ENCODE measurements around the gene PRCC.

Gene PRCC

DNA sequence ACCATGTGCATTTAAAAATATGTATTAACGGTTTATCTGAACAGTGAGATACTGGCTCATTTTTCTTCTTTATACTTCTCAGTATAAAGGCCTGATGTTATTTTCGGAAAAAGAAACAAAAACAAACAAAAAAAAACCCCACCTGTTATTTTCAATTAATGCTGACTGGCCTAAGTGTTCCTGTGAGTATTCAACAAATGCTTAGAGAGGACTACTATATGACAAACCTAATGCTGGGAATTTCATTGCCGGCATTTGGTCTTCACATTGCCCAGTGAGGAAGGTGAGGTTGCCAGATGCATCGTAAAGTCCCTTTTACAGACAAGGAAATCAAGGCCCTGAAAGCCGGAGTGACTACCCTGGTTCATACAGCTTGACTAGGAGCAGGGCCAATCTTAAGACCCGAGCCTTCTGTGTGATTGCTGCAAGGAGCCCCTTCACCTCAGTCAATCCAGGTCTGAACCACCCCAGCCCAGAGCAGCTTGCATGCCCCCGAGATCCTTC is 27.0 kb upstream of the PRCC start:
- H4K8ac ChIP-seq (ENCODE audit: low read depth, low read length), result no peak overlapping the region
- peak overlapping the region; percentile 59 for H3K4me2 ChIP-seq (ENCODE audit: insufficient read depth, low read length, poor library complexity, severe bottlenecking)
- H3K18ac ChIP-seq (ENCODE audit: low read length), result no peak overlapping the region
- H3K23ac ChIP-seq (ENCODE audit: low read depth, low read length, poor library complexity), result peak overlapping the region; percentile 70
- peak overlapping the region; percentile 83 to 91 for H3K4me3 ChIP-seq (ENCODE audit: low read length in 2 of 2)
- no peak overlapping the region for H2BK120ac ChIP-seq (ENCODE audit: low read depth, low read length)
- H3K79me1 ChIP-seq (ENCODE audit: low read depth, low read length), result peaks cover 5% of the 10 kb centered on the region
- H4K91ac ChIP-seq (ENCODE audit: low read depth, low read length, poor library complexity), result no peak overlapping the region
- H2BK5ac ChIP-seq (ENCODE audit: low read length), result no peak overlapping the region
- no CpG with 5 or more reads among the region's 7 CpGs for WGBS, 2 donors (ENCODE audit: extremely low coverage in 2 of 2, insufficient read length in 2 of 2, insufficient replicate concordance in 1 of 2)
- no peak overlapping the region for H2BK12ac ChIP-seq (ENCODE audit: low read length)
- peaks cover 6 to 13% of the 10 kb centered on the region in 2 donors for H3K4me1 ChIP-seq (ENCODE audit: control insufficient read depth in 2 of 2, insufficient read depth in 1 of 2, low read depth in 1 of 2, low read length in 2 of 2)
- no peaks in the 10 kb centered on the region for H3K27me3 ChIP-seq (ENCODE audit: control insufficient read depth in 3 of 3, insufficient read depth in 3 of 3, low read depth in 1 of 3, low read length in 3 of 3)
- DNase-seq (ENCODE audit: low spot score), result no peak
- H3K9ac ChIP-seq (ENCODE audit: low read depth, low read length, poor library complexity), result peak overlapping the region; percentile 83
- peaks cover 36 to 75% of the 10 kb centered on the region in 2 donors for H3K36me3 ChIP-seq (replicated peaks in 1 of 2; ENCODE audit: control insufficient read depth in 2 of 2, insufficient read depth in 2 of 2, low read length in 2 of 2)
- H2BK15ac ChIP-seq (ENCODE audit: low read length), result no peak overlapping the region
- H2AFZ ChIP-seq (ENCODE audit: low read length), result peak overlapping the region; percentile 88
- no peak overlapping the region for H3K4ac ChIP-seq (ENCODE audit: low read length)
- H3K14ac ChIP-seq (ENCODE audit: low read length), result no peak overlapping the region
- H3K27ac ChIP-seq (replicated peaks; ENCODE audit: low read length), result peak overlapping the region; percentile 50
- H3K9me3 ChIP-seq (replicated peaks in 1 of 2; ENCODE audit: control insufficient read depth in 2 of 2, insufficient read depth in 1 of 2, low read depth in 1 of 2, low read length in 2 of 2), result no peaks in the 10 kb centered on the region
- peak overlapping the region; percentile 2 for H2AK5ac ChIP-seq (ENCODE audit: low read depth, low read length)

DNA sequence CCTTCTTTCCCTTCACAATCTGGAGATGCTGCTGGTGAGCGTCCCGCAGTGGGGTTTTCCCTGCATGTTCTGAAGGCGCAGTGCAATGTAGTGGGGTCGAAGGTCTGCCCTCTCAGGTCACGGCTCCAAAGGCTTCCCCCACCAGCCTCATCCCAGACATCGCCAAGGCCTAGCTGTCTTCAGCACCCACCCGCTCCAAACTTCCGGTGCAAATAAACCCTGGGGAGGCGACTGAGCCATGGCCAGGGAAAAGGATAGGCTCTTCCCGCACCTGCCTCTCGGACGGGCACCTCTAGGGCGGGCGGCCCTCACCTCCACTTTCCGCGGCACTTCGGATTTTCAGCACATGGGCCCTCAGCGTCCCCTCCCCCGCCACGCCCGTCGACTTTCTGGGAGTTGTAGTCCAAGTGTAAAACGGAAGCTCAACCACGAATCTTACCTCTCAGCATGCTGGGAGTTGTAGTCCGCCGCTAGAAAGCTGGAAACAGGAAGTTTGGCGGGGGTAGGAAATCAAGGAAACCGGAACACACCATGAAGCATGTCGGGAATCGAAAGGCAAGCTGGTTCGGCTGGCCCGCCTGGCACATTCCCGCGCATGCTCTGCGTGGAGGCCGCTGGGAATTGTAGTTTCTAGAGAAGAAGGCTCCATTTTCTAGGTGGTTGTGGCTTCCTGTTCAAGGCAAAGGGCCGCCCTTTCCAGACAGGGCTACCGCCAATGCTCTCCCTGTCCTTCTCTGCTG is 26.4 kb upstream of the PRCC start, which contains the start of gene MRPL24:
TSS of gene MRPL24 (minus strand) at position 348 of the 740 bp plus-strand sequence. CDS start 2,384 bp downstream, outside the sequence.
- no peak within 1 kb of the TSS for H2BK12ac ChIP-seq (ENCODE audit: low read length)
- no peak within 1 kb of the TSS for H2BK120ac ChIP-seq (ENCODE audit: low read depth, low read length)
- no peak within 1 kb of the TSS for H3K4ac ChIP-seq (ENCODE audit: low read length)
- no peak within 1 kb of the TSS for H4K91ac ChIP-seq (ENCODE audit: low read depth, low read length, poor library complexity)
- no peak within 1 kb of the TSS for H4K8ac ChIP-seq (ENCODE audit: low read depth, low read length)
- H3K36me3 ChIP-seq (replicated peaks in 1 of 2; ENCODE audit: control insufficient read depth in 2 of 2, insufficient read depth in 2 of 2, low read length in 2 of 2), result peaks cover 36 to 76% of the 10 kb centered on the region in 2 donors
- no CpG with 5 or more reads among the region's 38 CpGs for WGBS, 2 donors (ENCODE audit: extremely low coverage in 2 of 2, insufficient read length in 2 of 2, insufficient replicate concordance in 1 of 2)
- H3K27ac ChIP-seq (replicated peaks; ENCODE audit: low read length), result peak within 1 kb of the TSS; percentile 62
- peak within 1 kb of the TSS; percentile 2 for H2AK5ac ChIP-seq (ENCODE audit: low read depth, low read length)
- peaks cover 11 to 16% of the 10 kb centered on the region in 2 donors for H3K4me1 ChIP-seq (ENCODE audit: control insufficient read depth in 2 of 2, insufficient read depth in 1 of 2, low read depth in 1 of 2, low read length in 2 of 2)
- peak within 1 kb of the TSS; percentile 89 for H3K23ac ChIP-seq (ENCODE audit: low read depth, low read length, poor library complexity)
- no peaks in the 10 kb centered on the region for H3K27me3 ChIP-seq (ENCODE audit: control insufficient read depth in 3 of 3, insufficient read depth in 3 of 3, low read depth in 1 of 3, low read length in 3 of 3)
- no peaks in the 10 kb centered on the region for H3K9me3 ChIP-seq (replicated peaks in 1 of 2; ENCODE audit: control insufficient read depth in 2 of 2, insufficient read depth in 1 of 2, low read depth in 1 of 2, low read length in 2 of 2)
- peak within 1 kb of the TSS; percentile 83 for H3K9ac ChIP-seq (ENCODE audit: low read depth, low read length, poor library complexity)
- H3K18ac ChIP-seq (ENCODE audit: low read length), result peak within 1 kb of the TSS; percentile 53
- H2BK15ac ChIP-seq (ENCODE audit: low read length), result no peak within 1 kb of the TSS
- H2AFZ ChIP-seq (ENCODE audit: low read length), result peak within 1 kb of the TSS; percentile 88
- peak within 1 kb of the TSS; percentile 59 for H3K4me2 ChIP-seq (ENCODE audit: insufficient read depth, low read length, poor library complexity, severe bottlenecking)
- H2BK5ac ChIP-seq (ENCODE audit: low read length), result no peak within 1 kb of the TSS
- peaks cover 7% of the 10 kb centered on the region for H3K79me1 ChIP-seq (ENCODE audit: low read depth, low read length)
- H3K14ac ChIP-seq (ENCODE audit: low read length), result no peak within 1 kb of the TSS
- peak within 1 kb of the TSS; percentile 83 to 91 for H3K4me3 ChIP-seq (ENCODE audit: low read length in 2 of 2)
- DNase-seq (ENCODE audit: low spot score), result peak; percentile 99

DNA sequence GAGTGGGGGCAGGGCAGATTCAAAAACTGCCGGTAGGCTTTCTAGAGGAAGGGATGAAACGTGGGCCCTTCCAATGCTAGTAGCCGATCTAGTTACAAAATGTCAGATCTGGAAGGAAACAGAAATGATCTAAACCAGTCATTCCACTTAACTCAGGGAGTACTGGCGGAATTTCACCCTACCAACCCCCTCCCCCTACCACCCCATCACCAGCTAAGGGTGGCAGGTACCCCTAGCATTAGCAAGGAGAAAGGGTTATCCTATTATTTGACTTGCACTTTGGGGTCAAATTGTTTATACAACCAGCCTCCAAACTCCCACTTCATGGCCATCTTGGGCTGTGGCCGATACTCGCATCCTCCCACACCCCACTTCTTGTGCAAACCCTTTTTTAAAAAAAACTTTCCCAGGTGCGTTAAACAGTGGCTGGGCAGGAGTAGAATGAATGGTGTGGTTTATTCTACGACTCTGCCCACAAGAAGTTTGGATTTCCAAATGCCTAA is 25.8 kb upstream of the PRCC start:
- peaks cover 16 to 22% of the 10 kb centered on the region in 2 donors for H3K4me1 ChIP-seq (ENCODE audit: control insufficient read depth in 2 of 2, insufficient read depth in 1 of 2, low read depth in 1 of 2, low read length in 2 of 2)
- H3K4me2 ChIP-seq (ENCODE audit: insufficient read depth, low read length, poor library complexity, severe bottlenecking), result peak overlapping the region; percentile 51
- H3K14ac ChIP-seq (ENCODE audit: low read length), result no peak overlapping the region
- no peak overlapping the region for H3K23ac ChIP-seq (ENCODE audit: low read depth, low read length, poor library complexity)
- H2BK12ac ChIP-seq (ENCODE audit: low read length), result no peak overlapping the region
- no peak overlapping the region for H2BK5ac ChIP-seq (ENCODE audit: low read length)
- H4K8ac ChIP-seq (ENCODE audit: low read depth, low read length), result no peak overlapping the region
- H3K36me3 ChIP-seq (replicated peaks in 1 of 2; ENCODE audit: control insufficient read depth in 2 of 2, insufficient read depth in 2 of 2, low read length in 2 of 2), result peaks cover 34 to 71% of the 10 kb centered on the region in 2 donors
- H2AFZ ChIP-seq (ENCODE audit: low read length), result peak overlapping the region; percentile 71
- H2BK120ac ChIP-seq (ENCODE audit: low read depth, low read length), result no peak overlapping the region
- peaks cover 7% of the 10 kb centered on the region for H3K79me1 ChIP-seq (ENCODE audit: low read depth, low read length)
- H3K4me3 ChIP-seq (ENCODE audit: low read length in 2 of 2), result peak overlapping the region in 1 of 2 donors; percentile 19
- H2AK5ac ChIP-seq (ENCODE audit: low read depth, low read length), result no peak overlapping the region
- H3K27me3 ChIP-seq (ENCODE audit: control insufficient read depth in 3 of 3, insufficient read depth in 3 of 3, low read depth in 1 of 3, low read length in 3 of 3), result no peaks in the 10 kb centered on the region
- H3K27ac ChIP-seq (replicated peaks; ENCODE audit: low read length), result peak overlapping the region; percentile 62
- no CpG with 5 or more reads among the region's 8 CpGs for WGBS, 2 donors (ENCODE audit: extremely low coverage in 2 of 2, insufficient read length in 2 of 2, insufficient replicate concordance in 1 of 2)
- no peak overlapping the region for H3K9ac ChIP-seq (ENCODE audit: low read depth, low read length, poor library complexity)
- H3K9me3 ChIP-seq (replicated peaks in 1 of 2; ENCODE audit: control insufficient read depth in 2 of 2, insufficient read depth in 1 of 2, low read depth in 1 of 2, low read length in 2 of 2), result no peaks in the 10 kb centered on the region
- no peak overlapping the region for H3K18ac ChIP-seq (ENCODE audit: low read length)
- no peak overlapping the region for H2BK15ac ChIP-seq (ENCODE audit: low read length)
- no peak overlapping the region for H3K4ac ChIP-seq (ENCODE audit: low read length)
- DNase-seq (ENCODE audit: low spot score), result no peak
- no peak overlapping the region for H4K91ac ChIP-seq (ENCODE audit: low read depth, low read length, poor library complexity)

DNA sequence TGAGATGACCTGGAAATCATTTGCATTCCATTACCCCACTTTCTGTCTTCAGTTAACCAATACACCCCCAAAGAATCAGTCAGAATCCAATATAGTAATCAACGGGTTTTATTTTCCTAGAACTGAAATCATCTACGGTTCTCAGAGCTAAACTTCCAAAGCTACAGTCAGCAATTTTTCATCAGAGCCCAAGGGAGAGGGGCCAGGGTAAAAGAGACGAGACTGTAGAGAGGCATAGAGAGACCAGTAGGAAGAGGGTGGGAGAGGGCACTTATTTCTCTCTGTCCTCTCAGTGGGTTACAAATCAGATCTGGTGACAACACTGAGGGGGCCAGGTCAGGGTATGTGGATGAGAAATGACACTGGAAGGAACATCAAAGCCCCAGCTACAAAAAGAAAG is 25.3 kb upstream of the PRCC start:
- Histone ChIP-seq H3K4ac (ENCODE audit: low read length) (no peak overlapping the region), H2AK5ac (ENCODE audit: low read depth, low read length) (no peak overlapping the region), H2BK5ac (ENCODE audit: low read length) (no peak overlapping the region), H3K4me1 (ENCODE audit: control insufficient read depth in 2 of 2, insufficient read depth in 1 of 2, low read depth in 1 of 2, low read length in 2 of 2) (peaks cover 16 to 24% of the 10 kb centered on the region in 2 donors), H2AFZ (ENCODE audit: low read length) (no peak overlapping the region), H3K27ac (replicated peaks; ENCODE audit: low read length) (peak overlapping the region; percentile 62), H2BK15ac (ENCODE audit: low read length) (no peak overlapping the region), H3K4me3 (ENCODE audit: low read length in 2 of 2) (no peak overlapping the region), H3K79me1 (ENCODE audit: low read depth, low read length) (peaks cover 7% of the 10 kb centered on the region), H4K8ac (ENCODE audit: low read depth, low read length) (no peak overlapping the region), H3K14ac (ENCODE audit: low read length) (no peak overlapping the region), H3K36me3 (replicated peaks in 1 of 2; ENCODE audit: control insufficient read depth in 2 of 2, insufficient read depth in 2 of 2, low read length in 2 of 2) (peaks cover 32 to 66% of the 10 kb centered on the region in 2 donors), H2BK12ac (ENCODE audit: low read length) (no peak overlapping the region), H3K9ac (ENCODE audit: low read depth, low read length, poor library complexity) (no peak overlapping the region), H3K18ac (ENCODE audit: low read length) (no peak overlapping the region), H3K4me2 (ENCODE audit: insufficient read depth, low read length, poor library complexity, severe bottlenecking) (no peak overlapping the region), H2BK120ac (ENCODE audit: low read depth, low read length) (no peak overlapping the region), H3K9me3 (replicated peaks in 1 of 2; ENCODE audit: control insufficient read depth in 2 of 2, insufficient read depth in 1 of 2, low read depth in 1 of 2, low read length in 2 of 2) (no peaks in the 10 kb centered on the region), H3K27me3 (ENCODE audit: control insufficient read depth in 3 of 3, insufficient read depth in 3 of 3, low read depth in 1 of 3, low read length in 3 of 3) (no peaks in the 10 kb centered on the region), H3K23ac (ENCODE audit: low read depth, low read length, poor library complexity) (no peak overlapping the region), H4K91ac (ENCODE audit: low read depth, low read length, poor library complexity) (no peak overlapping the region)
- WGBS, 2 donors (ENCODE audit: extremely low coverage in 2 of 2, insufficient read length in 2 of 2, insufficient replicate concordance in 1 of 2), result no CpG with 5 or more reads among the region's 3 CpGs
- no peak for DNase-seq (ENCODE audit: low spot score)

Measured in neuronal stem cell (in vitro differentiated cells).